Vagina (tissue), 2 donors: Measurements from ENCODE around the gene DGKE.

Experiments used
- CTCF ChIP-seq, 3 experiments: fragments of 450-650 bp in 2 of 3; fragments of 200-600 bp in 1 of 3; sonication (generic) in 1 of 3; IDR thresholded peaks; one replicate each; pipeline ENCODE4 v1.5.1; 2017 to 2019; ENCODE audit warnings: antibody characterized with exemption in 3 of 3, mild to moderate bottlenecking in 2 of 3, moderate library complexity in 2 of 3
- POLR2AphosphoS5 ChIP-seq, 2 donors: sonication (generic); formaldehyde crosslinking; IDR thresholded peaks; one replicate each; pipeline ENCODE4 v1.9.0; 2017; ENCODE audit warnings: antibody characterized with exemption in 2 of 2, mild to moderate bottlenecking in 2 of 2, low read depth in 1 of 2; ENCODE audit not compliant: insufficient read depth in 1 of 2

GRCh38 chr17:56801459-56802178 lies 32.3 kb upstream of the DGKE start:
- TF ChIP-seq CTCF (IDR thresholded peaks at IDR 0.05) (no peak), POLR2AphosphoS5 (IDR thresholded peaks at IDR 0.05; ENCODE audit: insufficient read depth in 1 of 2, low read depth in 1 of 2) (no peak)
